NCI-H524 treated with DMSO at 0.1 percent for 48 hours (cell line): Measurements from ENCODE around the gene GID8.
A peak's percentile ranks its signal among the peaks of the same experiment; 100 is the strongest.
"Not testable (repeated sequence)": the region's sequence is repeated elsewhere in the genome, so short reads cannot be mapped to it uniquely, and the experiment has no call there.

Experiments used
- DNase-seq: peaks from one replicate; lab custom pipeline; 2025; lab: John Stamatoyannopoulos, UW

GID8 gene

DNA sequence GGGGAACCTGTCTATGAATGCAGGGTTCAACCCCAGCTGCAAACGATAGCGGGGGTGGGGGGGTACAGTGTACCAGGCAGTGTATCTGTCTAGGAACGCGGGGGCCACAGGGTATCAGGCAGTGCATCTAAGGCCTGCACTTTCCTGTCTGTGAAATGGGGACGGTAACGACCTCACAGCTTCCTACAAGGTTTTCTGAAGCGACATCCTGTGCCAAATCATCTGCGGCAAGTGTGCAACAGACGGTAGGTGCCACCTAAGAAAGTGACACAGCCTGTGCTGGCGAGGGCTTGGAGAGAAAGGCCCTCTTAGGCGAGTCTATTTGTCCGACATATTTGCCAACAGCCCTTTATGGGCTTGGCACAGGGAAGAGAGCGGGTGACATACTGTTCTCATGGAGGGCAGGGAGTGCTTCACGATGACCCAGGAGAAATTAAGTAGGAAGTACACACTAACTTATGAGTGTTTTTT, 15.5 kb upstream of the GID8 start:
- no peak for DNase-seq

DNA sequence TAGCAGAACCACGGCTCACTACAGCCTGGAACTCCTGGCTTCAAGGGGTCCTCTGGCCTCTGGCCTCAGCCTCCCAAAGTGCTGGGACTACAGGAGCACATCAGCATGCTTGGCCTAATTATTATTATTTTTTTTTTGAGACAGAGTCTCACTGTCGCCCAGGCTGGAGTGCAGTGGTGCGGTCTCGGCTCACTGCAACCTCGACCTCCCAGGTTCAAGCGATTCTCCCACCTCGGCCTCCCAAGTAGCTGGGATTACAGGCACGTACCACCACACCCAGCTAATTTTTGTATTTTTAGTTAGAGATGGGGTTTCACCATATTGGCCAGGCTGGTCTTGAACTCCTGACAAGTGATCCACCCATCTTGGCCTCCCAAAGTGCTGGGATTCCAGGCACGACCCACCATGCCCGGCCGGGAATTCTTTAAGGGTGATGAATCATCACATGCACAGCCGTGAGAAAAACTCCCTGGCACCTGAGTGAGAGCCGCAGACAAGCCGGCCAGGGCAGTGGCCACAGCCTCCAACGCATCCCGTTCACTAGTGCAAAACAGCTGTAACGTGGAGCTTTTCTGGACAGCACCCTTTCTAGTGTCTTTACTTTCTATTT, 14.8 kb upstream of the GID8 start:
- DNase-seq: not testable (repeated sequence)

DNA sequence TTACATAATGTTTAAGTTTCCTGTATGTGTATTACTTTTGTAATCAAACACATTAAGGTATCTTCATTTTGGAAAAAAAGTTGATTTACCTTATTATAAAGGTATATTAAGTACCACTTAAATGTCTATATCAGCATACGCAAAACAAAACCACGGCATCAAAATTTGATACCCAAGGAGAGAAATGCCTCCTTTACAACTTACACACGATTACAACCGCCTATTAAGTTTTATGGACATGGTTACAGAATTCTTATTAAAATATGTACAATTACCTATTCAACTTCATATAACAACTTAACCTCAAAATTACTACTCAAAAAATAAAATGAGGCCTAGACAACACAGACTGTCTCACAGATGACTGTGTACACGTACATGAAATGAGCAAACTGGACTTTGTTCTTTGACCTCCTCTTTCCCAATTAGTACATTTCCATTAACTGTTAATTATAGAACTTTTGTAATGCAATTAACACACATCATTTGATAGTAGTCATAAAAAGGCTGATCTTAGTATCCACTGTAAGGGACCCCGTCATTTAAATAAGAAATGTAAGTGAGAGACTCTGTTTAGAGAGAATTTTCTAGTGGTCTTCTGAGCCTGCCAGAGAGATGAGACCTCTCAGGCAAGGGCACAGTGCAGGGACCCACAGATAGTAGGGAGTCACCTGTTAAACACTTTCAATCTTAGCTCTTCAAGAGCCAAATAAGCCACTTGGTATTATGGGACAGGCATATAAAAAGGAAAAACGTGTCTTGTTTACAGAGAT, 14.1 kb upstream of the GID8 start:
- no peak for DNase-seq

DNA sequence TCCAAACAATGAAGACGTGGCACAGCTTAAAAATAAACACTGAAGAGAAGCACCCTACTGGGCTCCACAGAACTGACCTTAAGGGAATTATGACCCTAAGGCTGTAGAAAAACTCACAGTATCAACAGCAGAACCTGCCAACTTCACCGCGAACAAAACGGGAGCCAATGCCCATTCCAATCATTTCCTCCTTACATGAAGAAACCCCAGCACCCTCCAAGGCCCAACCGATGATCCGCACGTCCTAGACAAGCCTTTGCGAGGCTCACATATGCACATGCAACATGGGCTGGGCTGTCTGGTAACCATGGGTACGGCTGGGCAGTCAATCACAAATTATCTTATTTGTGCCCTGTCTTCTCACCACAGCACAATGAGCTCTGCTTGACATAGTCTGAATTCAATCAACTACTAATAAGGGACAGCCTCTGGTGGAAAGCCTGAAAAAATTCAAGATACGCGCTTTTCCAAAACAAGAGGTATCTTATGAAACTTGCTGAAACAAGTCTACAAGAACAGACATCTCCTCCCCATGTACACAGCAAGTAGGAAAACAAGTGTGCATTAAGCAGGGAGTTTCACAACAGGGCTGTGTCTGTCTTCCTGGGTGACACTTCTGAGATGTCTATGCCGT, 13.4 kb upstream of the GID8 start:
- DNase-seq: no peak

DNA sequence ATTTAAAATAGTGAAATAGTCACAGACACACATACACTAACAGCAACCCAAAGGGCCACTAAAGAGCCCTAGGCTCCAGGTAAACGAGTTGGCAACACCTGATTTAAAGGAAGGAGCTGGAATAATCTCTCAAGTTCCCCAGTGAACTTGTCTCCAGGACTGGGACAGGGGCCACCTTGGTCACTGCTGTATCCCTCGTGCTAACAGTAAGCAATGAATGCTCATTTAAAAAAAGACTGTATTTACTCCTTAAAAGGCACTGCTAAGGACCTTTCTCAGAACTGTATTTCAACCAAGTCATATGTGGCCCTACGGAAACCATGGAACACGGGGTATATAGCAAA, 12.9 kb upstream of the GID8 start:
- no peak for DNase-seq

DNA sequence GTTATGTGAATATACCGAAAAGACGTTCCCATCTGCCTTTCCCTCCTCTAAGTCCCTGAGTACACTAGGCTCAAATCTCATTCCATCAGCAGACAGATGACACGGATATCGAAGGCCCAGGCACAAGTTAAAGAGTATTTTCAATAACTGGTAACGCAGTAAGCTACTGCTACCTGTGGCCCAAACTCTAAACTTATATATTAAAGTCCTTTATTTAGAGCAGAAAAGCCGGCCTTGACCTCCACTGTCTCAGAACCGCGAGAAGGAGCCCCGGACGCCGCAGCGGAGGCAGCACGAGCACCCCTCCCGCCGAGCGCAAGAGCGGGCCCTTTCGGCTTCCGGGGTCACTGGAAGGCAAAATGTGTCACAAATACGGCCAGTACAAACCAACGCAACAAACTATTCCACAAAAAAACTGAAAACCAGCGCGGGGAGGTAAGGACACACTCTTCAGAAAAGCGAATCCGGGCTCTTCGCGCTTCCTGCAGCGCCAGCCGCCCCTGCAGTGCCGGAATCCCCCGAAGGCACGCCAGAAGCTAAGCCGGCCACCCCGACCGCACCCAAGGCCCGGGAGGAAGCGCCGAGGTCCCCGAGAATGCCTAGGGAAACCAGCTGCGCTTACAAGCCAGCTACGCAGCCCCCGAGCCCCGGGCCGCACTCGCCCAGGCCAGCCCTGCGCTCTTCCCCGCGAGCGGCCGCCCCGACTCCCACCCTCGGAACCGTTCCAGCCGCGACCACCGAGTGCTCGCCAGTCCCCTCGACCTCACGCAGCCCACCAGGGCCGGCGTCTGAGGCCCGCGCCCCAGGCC, 12.3 kb upstream of the GID8 start:
- DNase-seq: no peak

DNA sequence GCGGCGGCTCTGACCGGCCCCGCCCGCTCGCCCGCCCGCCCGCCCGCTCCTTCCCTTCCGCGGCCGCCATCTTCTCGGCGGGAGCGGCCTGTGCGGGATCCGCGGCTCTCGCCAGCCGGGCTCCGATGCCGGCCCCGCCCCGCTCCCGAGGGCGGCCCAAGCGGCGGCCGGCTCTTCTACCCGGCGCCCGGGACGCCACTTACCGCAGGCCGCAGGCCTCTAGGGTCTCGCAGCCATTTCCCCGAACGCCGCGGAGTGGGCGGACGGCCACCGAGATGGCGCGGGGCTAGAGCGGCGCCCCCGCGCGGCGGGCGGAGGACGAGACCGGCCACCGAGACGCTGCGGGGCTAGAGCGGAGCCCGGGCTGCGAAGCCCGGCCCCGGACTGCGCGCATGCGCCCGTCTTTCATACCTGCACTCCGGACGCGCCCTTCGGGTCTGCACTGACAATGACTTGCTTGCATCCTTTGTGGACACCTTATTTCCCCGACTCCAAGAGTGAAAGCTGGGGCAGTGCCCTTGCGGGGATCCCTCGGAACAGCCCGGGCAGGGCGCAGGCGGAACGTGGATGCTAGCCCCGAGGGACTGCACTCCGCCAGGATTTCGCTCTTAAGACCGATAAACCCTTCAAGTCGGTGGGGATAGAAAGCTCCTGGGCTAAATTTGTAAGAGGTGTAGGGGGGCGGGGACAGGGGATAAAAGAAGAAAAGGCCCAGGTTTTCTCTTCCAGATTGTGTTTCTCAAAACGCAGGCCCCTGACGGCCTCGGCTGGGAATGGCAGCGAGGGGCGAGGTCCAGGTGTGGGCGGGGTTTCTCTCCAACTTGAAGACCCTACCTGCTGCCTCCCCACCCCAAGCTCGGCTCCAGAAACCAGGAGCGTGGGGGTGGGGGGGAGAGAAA, 11.5 kb upstream of the GID8 start, which contains the start of gene DIDO1:
Gene DIDO1, minus strand, starts transcription at position 277 of the 899 bp plus-strand sequence.
- DNase-seq: peak; percentile 36

DNA sequence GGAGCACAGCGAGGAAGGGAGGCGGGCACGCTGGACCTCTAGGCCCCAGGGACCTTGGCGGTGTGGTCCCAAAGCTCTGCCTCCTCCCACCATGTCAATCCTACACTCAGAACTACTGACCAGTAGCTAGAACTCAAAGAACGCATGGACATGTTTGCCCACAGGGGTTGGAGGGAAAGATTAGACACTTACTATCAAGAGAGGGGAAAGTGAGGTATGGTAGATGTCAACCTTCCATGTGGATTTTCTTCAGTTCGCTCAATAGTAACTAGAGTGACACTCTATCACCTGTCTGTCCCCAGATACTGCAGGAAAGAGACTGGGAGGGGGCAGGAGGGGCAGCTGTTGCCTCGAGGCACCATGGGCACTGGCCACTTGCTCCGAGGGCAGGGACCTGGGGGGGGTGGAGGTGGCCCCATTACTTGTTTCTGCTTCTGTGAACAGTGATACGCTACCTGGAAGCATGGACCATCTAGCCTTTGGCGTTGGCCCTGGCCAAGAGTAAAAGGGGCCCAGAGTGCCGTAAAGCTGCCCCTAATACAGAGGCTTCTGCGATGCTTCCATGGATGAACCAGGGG, 10.7 kb upstream of the GID8 start:
- DNase-seq: no peak

DNA sequence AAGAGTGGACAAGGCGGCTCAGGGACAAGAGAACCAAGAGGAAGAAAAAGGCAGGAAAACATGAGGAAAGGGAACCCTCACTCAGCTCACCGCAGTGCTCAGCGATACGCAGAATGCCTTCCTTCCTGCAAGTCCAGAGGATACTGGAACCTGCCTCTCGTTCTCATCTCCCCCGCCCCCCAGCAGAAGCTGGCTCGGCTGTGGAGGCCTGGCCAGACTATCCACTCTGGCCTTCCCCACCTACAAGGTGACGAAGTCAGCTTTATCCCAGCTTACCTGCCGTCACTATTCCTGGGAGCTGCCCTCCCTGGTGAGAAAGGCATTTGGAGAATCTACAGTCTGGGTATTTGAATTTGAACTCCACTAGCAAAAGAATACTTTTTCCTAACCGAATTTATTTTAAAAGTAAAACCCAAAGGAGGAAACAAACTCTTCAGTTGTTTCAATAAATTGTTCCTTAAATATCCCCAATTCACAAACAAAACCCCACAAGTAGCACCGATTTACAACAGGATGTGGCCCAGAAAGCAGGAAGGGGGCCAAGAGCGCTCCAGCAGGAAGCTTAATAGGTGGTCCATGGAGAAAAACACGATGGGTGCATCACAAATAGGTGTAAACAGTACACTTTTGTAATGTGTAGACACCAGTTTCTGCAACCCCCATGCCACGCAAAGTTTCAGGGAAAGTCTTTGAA, 9.6 kb upstream of the GID8 start:
- DNase-seq: no peak

DNA sequence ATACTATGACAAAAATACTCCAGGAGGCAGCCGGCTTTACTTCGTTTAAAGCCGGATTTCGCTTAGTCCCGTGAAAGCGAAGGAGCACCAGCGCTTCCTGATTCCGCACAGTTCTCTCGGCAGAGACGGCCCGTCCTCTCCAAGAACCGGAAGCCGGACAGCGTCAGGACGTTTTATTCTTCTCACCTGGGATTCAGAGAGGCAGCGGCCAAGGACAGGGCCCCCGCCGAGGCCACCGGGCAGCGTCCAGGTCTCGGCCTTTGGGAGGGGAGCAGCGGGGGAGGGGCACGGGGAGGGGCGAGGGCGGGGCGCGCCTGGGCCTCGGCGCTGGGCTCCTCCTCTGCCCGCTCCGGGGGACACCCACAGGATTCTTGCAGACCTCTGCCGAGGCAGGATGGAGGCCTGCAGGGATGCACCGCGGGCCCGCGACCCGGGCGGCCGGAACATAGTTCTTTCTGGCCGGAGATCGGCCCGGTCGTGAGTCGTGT, 8.9 kb upstream of the GID8 start:
- no peak for DNase-seq

DNA sequence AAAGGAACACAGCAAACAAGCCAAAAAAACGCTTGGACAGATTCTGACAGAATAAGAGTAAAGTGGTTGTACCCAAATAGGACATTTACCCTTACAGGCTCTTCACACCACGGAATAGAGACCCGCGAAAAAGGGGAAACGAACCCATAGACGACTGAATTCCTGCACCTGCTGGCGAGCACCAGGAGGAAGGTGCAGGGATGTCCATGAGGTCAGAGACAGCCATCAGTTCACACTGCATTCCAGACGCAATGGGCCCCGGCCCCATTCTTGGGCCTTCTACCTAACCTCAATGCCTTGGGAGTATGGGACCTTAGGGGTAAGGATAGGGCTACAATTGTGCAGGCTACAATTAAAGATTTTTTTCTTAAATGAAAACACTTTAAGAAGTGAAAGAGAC, 6.5 kb upstream of the GID8 start:
- no peak for DNase-seq

DNA sequence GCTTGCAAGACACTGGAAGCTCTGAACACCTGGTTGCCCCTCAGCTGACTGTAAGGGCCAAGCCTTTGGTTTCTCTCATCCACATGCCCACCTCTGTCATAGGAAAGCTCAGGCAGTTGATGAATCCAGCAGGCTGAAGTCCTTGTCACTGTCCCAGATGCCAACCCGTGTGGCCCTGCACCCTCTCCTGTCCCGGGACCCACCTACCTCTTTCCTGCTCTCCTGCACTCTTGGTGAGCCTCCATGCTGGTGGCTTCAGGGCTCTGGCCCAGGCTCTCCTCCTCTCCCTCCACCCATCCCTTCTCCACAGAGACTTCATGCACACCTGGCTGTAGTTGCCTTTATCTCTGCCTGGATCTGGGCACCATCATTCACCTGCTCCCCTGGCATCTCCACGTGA, 4.0 kb upstream of the GID8 start:
- DNase-seq: no peak

DNA sequence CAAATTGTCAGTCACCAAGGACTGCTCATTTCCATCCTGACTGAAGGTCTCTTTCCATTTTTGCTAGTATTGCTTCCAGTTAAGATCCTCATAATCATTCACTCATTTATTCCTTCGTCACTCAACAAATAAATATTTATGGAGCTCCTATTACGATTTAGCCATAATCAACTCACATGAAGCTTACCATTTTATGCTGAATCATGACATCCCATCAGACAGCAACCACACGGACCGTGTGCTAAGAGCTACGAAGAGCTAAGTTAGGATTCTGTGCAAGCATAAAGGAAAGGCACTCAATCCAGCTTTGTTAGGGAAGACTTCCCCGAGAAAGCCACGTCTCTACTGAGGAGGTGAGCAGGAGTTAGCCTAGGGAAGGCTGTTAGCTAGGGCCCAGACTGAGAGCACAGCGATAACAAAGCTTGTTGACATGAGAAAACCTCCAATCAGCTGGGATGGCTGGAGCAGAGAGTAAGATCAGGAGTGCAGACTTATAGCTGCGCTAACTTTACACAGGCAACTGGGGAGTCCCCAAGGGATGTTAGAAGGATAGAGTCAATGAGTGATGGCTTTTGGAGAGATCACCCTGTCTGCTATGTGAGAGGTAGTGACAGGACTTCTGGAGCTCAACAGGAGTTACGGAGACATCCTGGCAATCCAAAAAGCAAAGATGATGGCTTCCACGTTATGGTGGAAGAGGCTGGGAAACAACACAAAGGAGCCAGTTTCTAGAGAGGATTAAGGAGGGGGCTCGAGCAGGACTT, 2.6 kb upstream of the GID8 start:
- no peak for DNase-seq

DNA sequence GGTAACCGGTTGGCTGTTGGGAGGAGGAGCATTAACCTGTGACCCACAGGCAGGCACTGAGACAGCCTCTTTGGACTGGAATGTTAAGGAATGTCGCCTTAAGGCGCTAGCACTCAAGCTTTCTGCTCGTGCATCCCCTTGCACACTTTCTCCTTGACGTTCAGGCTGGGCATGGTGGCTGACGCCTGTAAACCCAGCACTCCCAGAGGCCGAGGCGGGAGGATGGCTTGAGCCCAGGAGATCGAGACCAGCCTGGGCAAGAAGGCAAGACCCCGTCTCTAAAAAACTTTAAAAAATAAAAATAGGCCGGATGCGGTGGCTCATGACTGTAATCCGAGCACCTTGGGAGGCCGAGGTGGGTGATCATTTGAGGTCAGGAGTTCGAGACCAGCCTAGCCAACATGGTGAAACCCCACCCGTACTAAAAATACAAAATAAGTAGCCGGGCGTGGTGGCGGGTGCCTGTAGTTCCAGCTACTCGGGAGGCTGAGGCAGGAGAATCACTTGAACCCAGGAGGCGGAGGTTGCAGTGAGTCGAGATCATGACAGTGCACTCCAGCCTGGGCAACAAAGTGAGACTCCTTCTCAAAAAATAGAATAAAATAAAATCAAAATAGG, 1.9 kb upstream of the GID8 start:
- no peak for DNase-seq

DNA sequence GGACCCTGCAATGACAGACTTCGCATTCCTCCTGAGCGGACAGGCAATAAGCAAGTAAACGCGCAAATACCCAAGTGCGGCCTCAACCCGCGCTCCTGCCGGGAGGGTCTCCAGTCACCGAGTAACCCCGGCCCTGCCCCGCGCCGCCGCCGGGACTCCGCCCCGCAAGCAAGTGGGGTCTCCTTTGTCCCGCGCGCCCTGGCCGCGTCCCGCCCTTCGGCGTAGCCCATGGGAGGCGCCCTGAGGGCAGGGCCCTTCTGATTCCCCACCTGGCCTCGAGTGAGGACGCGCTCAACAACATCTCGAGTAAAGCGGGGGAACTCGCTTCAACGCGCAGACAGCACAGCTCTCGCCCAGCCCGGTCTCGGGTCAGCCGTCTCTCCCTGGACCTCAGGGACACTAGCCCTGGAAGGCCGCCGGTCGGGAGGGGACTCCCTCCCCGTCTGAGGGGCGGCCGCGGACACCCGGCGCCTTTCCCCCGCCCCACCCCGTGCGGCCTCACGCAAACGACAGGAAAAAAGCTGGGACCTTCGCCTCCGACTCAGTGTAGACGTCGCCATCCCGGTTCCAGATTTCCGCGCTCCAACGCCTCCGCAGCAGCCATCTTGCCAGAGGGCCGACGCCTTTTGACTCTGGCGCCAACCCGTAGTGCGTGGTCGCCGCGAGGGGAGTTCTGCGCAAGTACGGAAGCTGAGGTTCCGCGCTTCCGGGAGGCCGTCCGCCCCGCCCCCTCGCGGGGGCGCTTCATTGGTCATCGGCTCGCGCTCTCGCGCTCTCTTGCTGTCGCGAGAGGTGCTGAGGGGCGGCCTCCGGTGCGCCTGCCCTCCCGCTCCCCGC, 461 bp upstream of the GID8 start:
- DNase-seq: peak; percentile 86

DNA sequence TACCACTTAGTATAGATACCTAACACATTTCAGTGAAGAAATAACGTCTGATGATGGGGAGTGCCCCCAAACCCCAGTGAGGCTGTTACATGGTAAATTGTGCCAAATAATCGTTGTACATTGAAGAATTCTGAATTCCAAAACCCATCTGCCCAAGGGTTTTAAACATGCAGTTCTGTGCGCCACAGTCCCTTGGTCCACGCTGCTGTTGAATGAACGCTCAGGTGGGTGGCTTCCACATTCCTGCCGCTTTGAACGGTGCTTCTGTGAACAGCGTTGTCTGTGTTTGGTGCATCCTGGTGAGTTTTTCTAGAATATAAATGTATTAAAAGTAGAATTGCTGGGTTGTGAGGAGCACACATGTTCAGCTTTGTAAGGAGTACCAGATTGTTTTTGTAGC, 2.9 kb downstream of the GID8 start:
- DNase-seq: no peak

DNA sequence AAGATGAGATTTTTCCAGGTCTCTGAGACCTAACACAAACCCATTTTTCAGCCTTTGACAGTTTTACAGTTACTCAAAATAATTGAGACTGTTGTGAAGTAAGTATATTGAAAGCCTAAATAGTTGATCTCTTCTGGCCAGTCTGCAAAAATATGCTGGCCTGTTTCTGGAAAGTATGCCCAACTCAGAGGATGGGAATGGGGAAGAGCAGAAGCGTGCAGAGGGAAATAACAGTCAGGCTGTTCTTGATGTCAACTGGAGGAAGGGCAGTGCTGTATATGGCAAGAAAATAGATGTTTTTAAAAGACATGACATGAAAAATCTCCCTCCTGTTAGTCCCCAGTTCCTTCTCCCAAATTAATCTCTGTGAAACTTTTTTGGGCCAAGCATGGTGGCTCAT, 3.8 kb downstream of the GID8 start:
- DNase-seq: no peak

DNA sequence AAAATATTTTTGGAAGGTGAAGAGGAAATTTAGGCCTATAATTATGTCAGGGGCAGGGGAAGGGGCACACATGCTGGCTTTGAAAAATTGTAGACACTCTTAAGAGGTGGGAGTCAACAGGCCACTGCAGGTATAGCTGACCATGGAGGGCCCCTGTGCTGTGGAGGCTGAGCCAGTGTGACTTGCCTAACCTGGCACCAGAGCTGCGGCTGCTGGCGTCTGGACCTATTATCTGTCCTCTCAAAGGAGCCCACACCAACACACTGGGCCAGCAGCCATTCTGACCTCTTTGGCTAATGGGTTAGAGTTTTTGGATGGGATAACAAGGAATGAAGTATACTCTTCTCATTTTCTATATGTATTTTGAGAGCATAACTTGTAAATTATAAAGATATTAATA, 4.5 kb downstream of the GID8 start:
- no peak for DNase-seq
